GM19468 (cell line): ENCODE data around the gene XRCC3.

ENCODE experiments used
- ATAC-seq: cut with Tn5 transposase; IDR thresholded peaks from one replicate; pipeline ENCODE4 v1.9.1; 2021; ENCODE audit warnings: mild to moderate bottlenecking, moderate library complexity, moderate number of reproducible peaks; ENCODE audit not compliant: unreplicated experiment; ENCODE audit errors: extremely low read depth

The XRCC3 gene

DNA sequence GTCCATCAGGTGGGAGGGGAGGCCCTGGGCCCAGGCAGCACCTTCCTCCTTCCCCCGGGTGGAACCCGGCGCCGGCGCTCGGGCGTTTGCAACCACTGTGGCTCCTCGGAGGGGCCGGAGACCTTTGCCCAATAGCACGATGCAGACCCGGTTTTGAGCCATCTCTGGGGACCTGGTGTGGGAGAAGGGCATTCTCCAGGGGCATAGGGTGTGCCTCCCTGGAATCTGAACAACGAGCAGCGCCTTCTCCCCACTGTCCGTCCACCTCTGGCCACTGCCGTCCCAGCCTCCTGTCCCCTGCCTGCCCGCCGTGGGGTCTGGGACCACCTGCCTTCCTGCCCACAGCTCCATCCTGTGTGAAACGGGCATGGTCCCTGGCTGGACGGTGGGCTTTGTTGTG is 12.9 kb upstream of the XRCC3 start:
- ATAC-seq: no peak

DNA sequence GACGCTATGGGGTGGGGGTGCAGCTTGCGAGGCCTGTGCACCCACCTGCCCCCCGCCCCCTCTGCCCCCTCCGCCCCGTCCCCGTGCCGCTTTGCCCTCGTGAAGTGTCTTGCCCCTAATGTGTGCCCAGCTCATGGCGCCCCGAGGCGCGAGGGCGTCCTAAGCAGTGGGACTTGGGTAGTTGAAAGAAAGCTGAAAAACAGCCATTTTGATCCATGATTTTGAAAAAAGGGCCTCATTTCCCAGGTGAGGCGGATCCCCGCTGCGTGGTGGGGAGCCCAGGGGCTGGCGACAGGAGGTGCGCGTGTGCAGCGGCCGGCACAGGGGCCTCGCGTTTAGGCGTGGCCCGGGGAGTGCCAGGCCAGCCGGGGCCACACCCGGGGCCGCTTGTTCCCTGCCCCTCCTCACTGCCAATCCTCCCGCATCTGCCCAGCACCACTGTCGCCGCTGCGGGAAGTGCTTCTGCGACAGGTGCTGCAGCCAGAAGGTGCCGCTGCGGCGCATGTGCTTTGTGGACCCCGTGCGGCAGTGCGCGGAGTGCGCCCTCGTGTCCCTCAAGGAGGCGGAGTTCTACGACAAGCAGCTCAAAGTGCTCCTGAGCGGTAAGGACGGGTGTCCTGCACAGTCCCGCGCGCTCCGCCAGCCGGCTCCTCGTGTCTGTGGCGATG is 12.2 kb upstream of the XRCC3 start:
- no peak for ATAC-seq

GRCh38 chr14:103726474-103726873 is 11.2 kb upstream of the XRCC3 start:
- ATAC-seq: no peak

DNA sequence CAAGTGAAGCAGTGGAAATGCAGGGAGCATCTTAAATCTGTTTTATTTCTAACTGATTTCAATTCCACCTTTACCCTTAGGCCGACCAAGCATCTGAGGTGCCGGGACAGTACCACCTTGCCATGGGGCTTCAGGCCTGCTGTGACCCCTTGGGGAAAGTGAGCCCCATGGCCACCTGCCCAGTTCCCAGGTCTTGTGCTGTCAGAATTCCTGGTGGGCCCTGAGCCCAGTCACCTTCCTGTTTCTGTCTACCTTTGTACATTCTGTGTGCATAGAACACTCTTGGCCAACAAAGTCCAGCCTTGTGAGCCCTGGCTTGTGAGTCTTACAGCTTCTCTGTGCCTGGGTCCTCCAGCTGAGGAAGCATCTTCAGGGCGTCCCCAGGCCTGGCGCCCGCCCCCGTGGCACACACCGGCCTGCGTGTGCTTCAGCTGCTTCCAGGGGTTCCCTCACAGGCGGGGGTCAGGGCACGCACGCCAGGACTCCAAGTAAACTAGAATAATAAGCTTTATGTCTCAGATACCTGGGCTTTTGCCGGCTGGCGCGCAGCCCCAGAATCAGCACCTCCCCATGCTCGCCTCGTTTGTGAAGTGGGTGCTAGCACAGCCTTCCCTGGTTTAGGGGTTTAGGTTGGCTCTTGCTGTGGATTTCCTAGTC is 10.6 kb upstream of the XRCC3 start:
- ATAC-seq: no peak

DNA sequence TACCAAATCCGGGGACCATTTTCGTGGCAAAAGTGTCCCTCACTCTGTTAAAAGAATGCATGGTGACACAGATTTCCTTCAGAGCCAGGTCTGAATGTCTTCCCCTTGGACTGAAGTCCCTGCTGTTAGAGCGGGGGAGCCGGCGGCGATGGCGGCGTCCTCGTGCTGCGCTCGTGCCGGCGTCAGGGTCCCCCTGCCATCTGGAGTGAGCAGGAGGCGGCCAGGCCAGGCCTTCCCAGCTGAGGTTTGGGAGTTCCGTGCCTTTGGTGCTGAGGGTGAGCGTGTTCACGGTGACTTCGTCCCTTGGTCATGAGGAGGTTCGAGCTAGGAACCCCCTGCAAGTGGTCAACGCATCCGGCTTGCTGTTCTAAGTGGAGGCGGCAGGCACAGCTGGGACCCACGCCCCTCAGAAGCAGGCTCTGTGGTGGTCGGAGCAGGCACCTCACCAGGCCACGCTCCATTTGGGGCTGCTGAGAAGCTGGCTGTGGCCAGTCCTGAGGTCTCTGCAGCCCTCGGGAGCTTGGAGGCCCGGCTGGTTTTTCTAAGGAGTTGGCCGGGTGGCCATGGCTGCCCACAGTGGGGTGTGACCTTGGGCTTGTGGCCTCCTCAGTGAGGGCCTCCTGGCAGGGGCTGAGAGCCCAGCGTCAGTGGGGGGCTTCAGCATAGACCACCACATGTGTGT is 9.9 kb upstream of the XRCC3 start:
- no peak for ATAC-seq

GRCh38 chr14:103724116-103724515 is 8.9 kb upstream of the XRCC3 start:
- ATAC-seq: no peak

DNA sequence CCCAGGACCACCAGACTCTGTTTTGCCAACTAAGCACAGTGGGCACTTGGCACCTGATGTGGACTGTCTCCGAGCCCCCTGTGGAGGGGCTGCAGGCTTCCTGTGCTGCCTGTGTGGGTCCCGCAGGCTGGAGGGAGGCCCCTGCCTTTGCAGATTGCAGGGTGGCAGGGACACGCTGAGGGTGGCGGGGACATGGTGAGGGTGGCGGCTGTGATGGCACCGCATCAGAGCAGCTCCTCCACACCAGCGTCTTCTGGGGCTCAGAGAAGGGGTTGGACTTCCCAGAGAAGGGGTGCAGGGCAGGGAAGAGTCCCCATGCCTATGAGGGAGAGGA is 8.5 kb upstream of the XRCC3 start:
- no peak for ATAC-seq

DNA sequence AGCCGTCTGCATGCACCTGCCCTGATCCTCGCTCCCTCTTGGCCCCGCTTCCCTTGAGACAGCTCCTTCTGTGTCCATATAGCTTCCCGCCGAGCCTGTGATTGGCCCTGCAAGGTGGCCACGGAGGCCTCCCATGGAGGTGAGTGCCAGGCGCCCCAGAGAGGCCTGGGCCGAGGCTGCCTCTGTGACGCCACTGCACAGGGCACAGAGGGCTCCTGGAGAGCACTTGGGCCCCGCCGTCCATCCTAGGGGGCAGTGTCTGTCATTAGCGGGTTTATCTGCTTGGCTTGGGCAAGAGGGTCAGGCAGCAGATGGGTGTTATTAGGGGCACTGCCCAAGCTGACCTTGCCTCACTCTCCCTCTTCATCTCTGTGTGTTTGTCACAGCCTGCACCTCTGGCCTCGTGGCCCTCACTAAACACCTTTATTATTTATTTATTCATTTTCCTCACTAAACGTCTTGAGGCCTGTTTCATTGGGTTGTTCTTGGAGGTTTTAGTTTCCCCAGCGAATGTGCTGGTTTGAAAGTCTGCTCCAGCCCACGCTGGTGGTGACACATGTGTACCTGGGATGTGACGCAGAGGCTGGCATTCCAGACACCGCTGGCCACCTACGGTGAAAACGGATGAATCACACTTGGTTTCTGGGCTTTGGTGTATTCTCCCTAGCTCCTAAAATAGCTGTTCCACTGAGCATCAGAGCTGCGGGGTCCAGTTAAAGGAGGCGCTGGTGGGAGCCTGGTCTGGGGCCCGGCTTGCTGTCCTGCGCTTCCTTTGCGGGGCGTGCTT is 6.3 kb upstream of the XRCC3 start:
- no peak for ATAC-seq

DNA sequence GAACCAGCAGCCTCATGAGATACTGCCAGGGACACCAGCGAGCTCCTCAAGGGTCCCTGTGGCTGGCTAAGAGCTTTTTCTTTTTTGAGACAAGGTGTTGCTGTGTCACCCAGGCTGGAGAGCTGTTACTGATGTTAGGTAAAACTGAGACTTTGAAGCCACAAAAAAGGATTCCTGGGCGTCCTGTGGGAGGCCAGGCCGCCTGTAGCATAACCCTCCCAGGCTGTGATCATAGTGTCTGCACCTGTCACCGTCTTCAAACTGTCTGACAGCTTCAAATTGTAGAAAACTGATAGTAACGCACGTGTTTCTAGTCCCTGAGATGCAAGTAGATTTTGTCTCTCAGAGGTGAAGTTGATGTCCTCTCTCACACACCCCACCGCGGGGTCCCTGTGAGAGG is 4.5 kb upstream of the XRCC3 start:
- ATAC-seq: no peak

GRCh38 chr14:103718572-103718971 is 3.3 kb upstream of the XRCC3 start:
- ATAC-seq: no peak

DNA sequence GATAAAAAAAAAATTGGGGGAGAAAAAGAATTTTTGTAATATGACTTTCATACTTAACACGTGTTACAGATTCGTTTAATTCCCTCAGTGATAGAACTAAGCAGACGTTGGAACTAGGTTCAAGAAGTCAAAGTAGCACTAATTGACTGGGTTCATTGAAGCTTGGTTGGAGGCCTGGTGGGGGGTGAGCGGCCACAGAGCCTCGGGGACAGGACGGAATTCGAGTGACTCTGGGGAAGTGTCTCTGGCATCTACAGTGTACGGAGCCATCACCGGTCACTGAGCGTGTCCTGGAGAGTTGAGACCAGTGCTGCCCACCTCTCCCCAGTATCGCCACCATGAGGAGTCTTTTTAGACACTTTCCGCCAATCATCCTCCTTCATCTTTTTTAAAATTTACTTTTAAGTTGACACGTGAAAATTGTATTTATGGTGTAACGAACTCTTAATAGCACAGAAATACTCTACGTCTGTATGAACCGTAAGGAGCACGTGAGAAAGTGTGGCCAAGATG is 1.7 kb upstream of the XRCC3 start:
- no peak for ATAC-seq

DNA sequence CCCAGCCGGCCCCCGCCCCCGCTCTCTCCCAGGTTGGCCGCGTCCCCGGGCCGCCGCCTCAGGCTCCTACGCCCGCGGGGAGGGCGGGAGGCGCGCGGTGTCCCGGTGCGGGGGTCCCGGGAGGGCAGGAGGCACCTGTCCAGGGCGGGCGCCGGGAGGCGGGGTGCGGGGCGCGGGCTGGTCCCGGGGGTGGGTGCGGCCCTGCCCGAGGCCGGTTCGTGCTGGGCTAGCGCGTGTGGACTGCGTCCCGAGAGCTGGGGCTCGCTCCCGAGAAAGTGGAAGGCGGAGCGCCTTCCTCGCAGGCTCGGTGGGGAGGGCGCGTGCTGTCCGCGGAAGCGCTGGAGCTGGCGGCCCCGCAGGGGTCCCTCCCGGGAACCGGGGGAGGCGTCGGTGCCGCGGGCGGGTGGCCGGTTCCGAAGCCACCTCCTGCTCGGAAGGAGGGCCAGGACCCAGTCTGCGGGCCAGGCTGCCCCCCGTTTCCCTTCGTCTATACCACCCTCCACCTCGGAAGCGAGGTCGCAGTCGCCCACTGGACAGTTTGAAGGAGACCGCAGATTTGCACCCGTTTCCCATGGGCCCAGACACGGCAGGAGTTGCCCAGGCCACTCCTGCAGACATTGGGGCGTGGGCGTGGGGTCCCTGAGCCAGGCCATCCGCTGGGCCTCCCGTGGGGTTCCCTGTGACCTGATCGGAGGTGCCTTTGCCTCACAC is 995 bp upstream of the XRCC3 start:
- no peak for ATAC-seq

DNA sequence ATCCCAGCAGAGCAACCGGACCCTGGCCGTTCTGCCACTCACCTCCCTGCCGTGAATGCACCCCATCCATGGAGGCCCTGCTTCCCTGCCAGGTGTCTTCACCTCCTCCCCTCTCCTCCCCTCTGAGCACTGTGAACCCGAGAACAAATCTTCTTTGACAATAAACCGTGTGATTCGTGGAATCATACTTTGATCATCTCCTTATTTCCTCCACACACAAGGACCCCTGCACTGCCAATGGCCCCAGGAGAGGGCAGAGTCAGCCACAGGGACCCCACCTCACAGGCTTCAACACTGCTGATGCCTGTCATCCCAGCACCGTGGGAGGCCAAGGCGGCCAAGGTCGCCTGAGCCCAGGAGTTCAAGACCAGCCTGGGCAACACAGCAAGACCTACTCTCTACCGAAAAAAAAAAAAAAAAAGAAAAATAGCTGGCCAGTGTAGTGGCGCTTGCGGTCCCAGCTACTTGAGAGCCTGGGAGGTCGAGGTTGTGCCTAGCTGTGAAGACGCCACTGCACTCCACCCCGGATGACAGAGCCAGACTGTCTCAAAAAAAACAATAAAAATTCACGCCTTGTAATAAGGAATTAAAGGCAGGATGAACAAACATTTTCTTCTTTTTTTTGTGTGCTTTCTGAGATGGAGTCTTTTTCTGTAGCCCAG is 1.1 kb downstream of the XRCC3 start:
- ATAC-seq: no peak

GRCh38 chr14:103713304-103714062 is 1.8 kb downstream of the XRCC3 start:
- no peak for ATAC-seq

GRCh38 chr14:103712633-103713247 is 2.5 kb downstream of the XRCC3 start:
- ATAC-seq: no peak

- no peak for ATAC-seq
Observed at GRCh38 chr14:103711516-103712431, 3.5 kb downstream of the XRCC3 start.

GRCh38 chr14:103710771-103711377 is 4.4 kb downstream of the XRCC3 start:
- no peak for ATAC-seq
